ENCODE results near the gene ZDHHC17. TPM values are rescaled to one million over a fixed set of nuclear protein-coding genes. Genes with fewer than 3 reads are reported as not detected.
A peak's percentile ranks its signal among the peaks of the same experiment; 100 is the strongest.

Gene ZDHHC17
- total and polyA plus RNA-seq, 2 of the 13 experiments (the other 11 are each of a cell fraction or from before 2014, with no cell fraction given): 36.7 to 38.5 TPM

- TF ChIP-seq EEA1 (CRISPR knock-in tag; IDR thresholded peaks at IDR 0.05; ENCODE audit: borderline replicate concordance): peak; percentile 59; the same call in 1 of the 2 replicates
- no peak for TF ChIP-seq GRHL1 (CRISPR knock-in tag; conservative IDR thresholded peaks at IDR 0.05)
- TF ChIP-seq ZNF335 (CRISPR knock-in tag; IDR thresholded peaks at IDR 0.05): peak; percentile 64; the same call in 1 of the 2 replicates
- TF ChIP-seq CAMTA2 (CRISPR knock-in tag; IDR thresholded peaks at IDR 0.05; ENCODE audit: borderline replicate concordance): no peak
- TF ChIP-seq MLX (CRISPR knock-in tag; IDR thresholded peaks at IDR 0.05): no peak
- TF ChIP-seq PTBP1 (IDR thresholded peaks at IDR 0.05; ENCODE audit: low read depth, low read length, poor library complexity, severe bottlenecking): peak; percentile 65
- no peak for TF ChIP-seq KLF11 (CRISPR knock-in tag; IDR thresholded peaks at IDR 0.05)
- TF ChIP-seq NFYC (CRISPR knock-in tag; IDR thresholded peaks at IDR 0.05): no peak
- peak; percentile 84 for TF ChIP-seq RBFOX2 (IDR thresholded peaks at IDR 0.05; ENCODE audit: low read depth, low read length)
- no peak for TF ChIP-seq ZNF570 (CRISPR knock-in tag; IDR thresholded peaks at IDR 0.05; ENCODE audit: borderline replicate concordance)
- TF ChIP-seq SIN3B (IDR thresholded peaks at IDR 0.05; ENCODE audit: low read length): no peak
- no peak for TF ChIP-seq BHLHE40 (IDR thresholded peaks at IDR 0.05; ENCODE audit: low read length)
- 0 out of 2 replicates have a peak, but pooled peaks have one; percentile 14 for TF ChIP-seq USF2 (IDR thresholded peaks at IDR 0.05; ENCODE audit: low read depth, low read length)
- TF ChIP-seq USF2 (CRISPR knock-in tag; IDR thresholded peaks at IDR 0.05; ENCODE audit: borderline replicate concordance): no peak
- 0 out of 2 replicates have a peak, but pooled peaks have one; percentile 75 for TF ChIP-seq ZNF841 (CRISPR knock-in tag; IDR thresholded peaks at IDR 0.05; ENCODE audit: borderline replicate concordance)
- TF ChIP-seq ZNF275 (CRISPR knock-in tag; IDR thresholded peaks at IDR 0.05; ENCODE audit: borderline replicate concordance): peak; percentile 78; the same call in 1 of the 2 replicates
- TF ChIP-seq CHD4 (IDR thresholded peaks at IDR 0.05; ENCODE audit: borderline replicate concordance, low read length): no peak
- TF ChIP-seq TCF12 (IDR thresholded peaks at IDR 0.05): no peak
- peak; percentile 20; the same call in 1 of the 2 replicates for TF ChIP-seq TCF12 (CRISPR knock-in tag; IDR thresholded peaks at IDR 0.05)
- peak; percentile 18; the same call in 1 of the 2 replicates for TF ChIP-seq ZNF792 (CRISPR knock-in tag; IDR thresholded peaks at IDR 0.05)
- peak; percentile 10; the same call in 1 of the 2 replicates for TF ChIP-seq THRA (CRISPR knock-in tag; IDR thresholded peaks at IDR 0.05; ENCODE audit: borderline replicate concordance)
These were observed at the start of gene ZDHHC17 (continued) for GRCh38 chr12:76763746-76764675.

All from HepG2 (cell line).